GM23248 (cell line): Measurements from ENCODE around the gene ANGEL2.

ENCODE experiments used
- EZH2 ChIP-seq: fragments of 200-600 bp; sonication (generic); IDR thresholded peaks from 2 replicates; pipeline ENCODE4 v1.6.1; 2018; ENCODE audit warnings: antibody characterized with exemption, mild to moderate bottlenecking; ENCODE audit not compliant: insufficient read depth, poor library complexity, severe bottlenecking
- EZH2phosphoT487 ChIP-seq: fragments of 200-600 bp; sonication (generic); IDR thresholded peaks from 2 replicates; pipeline ENCODE4 v1.6.1; 2018; ENCODE audit warnings: antibody characterized with exemption, moderate library complexity, mild to moderate bottlenecking, low read depth; ENCODE audit not compliant: insufficient read depth

GRCh38 chr1:212949771-212950170, 65.9 kb downstream of the ANGEL2 start:
- TF ChIP-seq EZH2 (no peak), EZH2phosphoT487 (no peak)
